Psoas muscle (tissue), 8 donors: ENCODE data around the gene SRRM5. TPM values are rescaled to one million over a fixed set of nuclear protein-coding genes. Genes with fewer than 3 reads are reported as not detected.

ENCODE experiments used
- ATAC-seq, 4 donors: fragments of 200-7000 bp; cut with Tn5 transposase; one replicate each; pipeline ENCODE4 v1.9.1; 2020; ENCODE audit warnings: moderate library complexity in 3 of 4, mild to moderate bottlenecking in 2 of 4
- DNase-seq, 2 donors: peaks; one replicate each; pipeline ENCODE4 v3.0.0-alpha.2; 2020
- H3K27ac ChIP-seq: fragments of 200-600 bp; one replicate; pipeline ENCODE4 v1.8.0; 2022
- H3K27me3 ChIP-seq, 3 donors: fragments of 200-600 bp in 1 of 3; one replicate each; pipeline versions ENCODE4 v1.6.1 to v1.8.0; 2013 to 2022; ENCODE audit warnings: low read length in 2 of 3, mild to moderate bottlenecking in 2 of 3, moderate library complexity in 1 of 3; ENCODE audit not compliant: insufficient read depth in 3 of 3
- H3K36me3 ChIP-seq, 2 donors: fragments of 200-600 bp in 1 of 2; one replicate each; pipeline versions ENCODE4 v1.6.1 to v1.8.0; 2013 to 2022; ENCODE audit warnings: low read depth in 1 of 2, mild to moderate bottlenecking in 1 of 2, moderate library complexity in 1 of 2; ENCODE audit not compliant: insufficient read depth in 1 of 2
- H3K4me1 ChIP-seq: fragments of 200-600 bp; one replicate; pipeline ENCODE4 v1.8.0; 2022
- H3K4me3 ChIP-seq: fragments of 200-600 bp; one replicate; pipeline ENCODE4 v1.8.0; 2022; ENCODE audit warnings: mild to moderate bottlenecking
- H3K9me3 ChIP-seq: fragments of 200-600 bp; one replicate; pipeline ENCODE4 v1.8.0; 2022
- WGBS, 3 donors: extraction: QIAGEN DNeasy Blood & Tissue Kit; methylation state at CpG; one replicate each; pipeline versions ENCODE4 v1.1.6 to v1.1.7; 2013; 5-methylcytosine and 5-hydroxymethylcytosine counted together
- intact Hi-C, 2 donors: fragments of 100-400 bp; cut with DNase I; formaldehyde crosslinking; loops; one replicate each; pipeline versions ENCODE4 v1.11.0 to v1.14.2; 2022
- polyA plus RNA-seq, 3 donors: library from polyadenylated mRNA; stranded (reverse); fragments of 200-250 nt; gene quantifications; one replicate each; pipeline ENCODE4 v1.2.3, GENCODE V29; 2013
- total RNA-seq, 4 donors: library from RNA; stranded (reverse); fragmentation: NEBNext Ultra II Directional in 2 of 4; extraction: Animal tissue kit (Norgen Biotek cat#: 25700) in 2 of 4; gene quantifications; one replicate each; pipeline versions ENCODE4 v1.2.1 to v1.2.4, GENCODE V29; 2021 to 2023
- TF ChIP-seq, protein P1 (sequence below): fragments of 200-600 bp; IDR thresholded peaks from one replicate; pipeline ENCODE4 v1.8.0; 2022; ENCODE audit warnings: antibody characterized with exemption
- donor health status: healthy with polysubstance abuse.
- donor health status: DM: no; HTN: no; CAD: no; lungs with moderate emphysema.
- donor health status: Bipolar disorder and iron deficiency.
- donor health status: healthy.
- donor health status: DM: yes; HTN: yes; CAD: no.
- donor health status: DM: no; HTN: no; CAD: no.
- donor health status: DM: no; HTN: no; CAD: no.
- donor health status: DM: yes; HTN: yes; CAD: no.

SRRM5 gene
- total and polyA plus RNA-seq, 7 donors: 0.10 to 1.1 (median 0.27) TPM; not detected in 1

GRCh38 chr19:43589277-43589676, 22.6 kb upstream of the SRRM5 start:
- ATAC-seq (no peak), DNase-seq (no peak)
- Histone ChIP-seq H3K36me3 (peaks cover 7 to 57% of the 10 kb centered on the region in 2 donors), H3K4me1 (peaks cover 7% of the 10 kb centered on the region), H3K9me3 (no peaks in the 10 kb centered on the region), H3K27me3 (no peaks in the 10 kb centered on the region), H3K27ac (no peak overlapping the region), H3K4me3 (no peak overlapping the region)
- 80 to 87% (median 82%) methylated on average over 5 of the region's 5 CpGs for WGBS, 3 donors
- intact Hi-C loops: no loop called here
- TF ChIP-seq, protein P1, sequence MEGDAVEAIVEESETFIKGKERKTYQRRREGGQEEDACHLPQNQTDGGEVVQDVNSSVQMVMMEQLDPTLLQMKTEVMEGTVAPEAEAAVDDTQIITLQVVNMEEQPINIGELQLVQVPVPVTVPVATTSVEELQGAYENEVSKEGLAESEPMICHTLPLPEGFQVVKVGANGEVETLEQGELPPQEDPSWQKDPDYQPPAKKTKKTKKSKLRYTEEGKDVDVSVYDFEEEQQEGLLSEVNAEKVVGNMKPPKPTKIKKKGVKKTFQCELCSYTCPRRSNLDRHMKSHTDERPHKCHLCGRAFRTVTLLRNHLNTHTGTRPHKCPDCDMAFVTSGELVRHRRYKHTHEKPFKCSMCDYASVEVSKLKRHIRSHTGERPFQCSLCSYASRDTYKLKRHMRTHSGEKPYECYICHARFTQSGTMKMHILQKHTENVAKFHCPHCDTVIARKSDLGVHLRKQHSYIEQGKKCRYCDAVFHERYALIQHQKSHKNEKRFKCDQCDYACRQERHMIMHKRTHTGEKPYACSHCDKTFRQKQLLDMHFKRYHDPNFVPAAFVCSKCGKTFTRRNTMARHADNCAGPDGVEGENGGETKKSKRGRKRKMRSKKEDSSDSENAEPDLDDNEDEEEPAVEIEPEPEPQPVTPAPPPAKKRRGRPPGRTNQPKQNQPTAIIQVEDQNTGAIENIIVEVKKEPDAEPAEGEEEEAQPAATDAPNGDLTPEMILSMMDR: no peak

- intact Hi-C loops: loop anchor here in 1 of 2 donors (10.0 kb wide), 1 partner anchor 55 kb away; the partner anchor contains the start of gene ZNF575
- TF ChIP-seq, protein P1: no peak
- no peaks in the 10 kb centered on the region for H3K27me3 ChIP-seq
- H3K4me1 ChIP-seq: peaks cover 11% of the 10 kb centered on the region
- DNase-seq (no peak), ATAC-seq (no peak)
- no peaks in the 10 kb centered on the region for H3K9me3 ChIP-seq
- H3K4me3 ChIP-seq: no peak overlapping the region
- no peak overlapping the region for H3K27ac ChIP-seq
- 78 to 91% (median 82%) methylated on average over 6 of the region's 6 CpGs for WGBS, 3 donors
- H3K36me3 ChIP-seq: peaks cover 7 to 57% of the 10 kb centered on the region in 2 donors
Observed at GRCh38 chr19:43589678-43590077, 22.2 kb upstream of the SRRM5 start.

GRCh38 chr19:43591904-43592772, 19.8 kb upstream of the SRRM5 start:
- no peak overlapping the region for H3K4me3 ChIP-seq
- 93 to 94% (median 94%) methylated on average over 61 to 63 of the region's 63 CpGs for WGBS, 3 donors
- no peaks in the 10 kb centered on the region for H3K27me3 ChIP-seq
- H3K36me3 ChIP-seq: peaks cover 7 to 57% of the 10 kb centered on the region in 2 donors
- TF ChIP-seq, protein P1: no peak
- intact Hi-C loops: loop anchor here (2.0 to 10.0 kb wide), 2 partner anchors 13 to 57 kb away; partner anchors contain the start of gene ZNF575 (in 1 of the 2)
- ATAC-seq (no peak), DNase-seq (no peak)
- no peaks in the 10 kb centered on the region for H3K9me3 ChIP-seq
- H3K27ac ChIP-seq: no peak overlapping the region
- H3K4me1 ChIP-seq: peaks cover 20% of the 10 kb centered on the region

GRCh38 chr19:43592800-43593350, 19.0 kb upstream of the SRRM5 start:
- peaks cover 7 to 57% of the 10 kb centered on the region in 2 donors for H3K36me3 ChIP-seq
- 94% methylated on average over 37 of the region's 37 CpGs for WGBS, 3 donors
- H3K4me1 ChIP-seq: peaks cover 26% of the 10 kb centered on the region
- H3K27ac ChIP-seq: no peak overlapping the region
- H3K9me3 ChIP-seq: no peaks in the 10 kb centered on the region
- intact Hi-C loops: loop anchor here (2.0 to 10.0 kb wide), 2 partner anchors 14 to 58 kb away; partner anchors contain the start of gene ZNF575 (in 1 of the 2)
- no peaks in the 10 kb centered on the region for H3K27me3 ChIP-seq
- H3K4me3 ChIP-seq: no peak overlapping the region
- no peak for DNase-seq
- TF ChIP-seq, protein P1: no peak
- no peak for ATAC-seq
